Fibroblast of mammary gland (primary cell): ENCODE results near the gene DYNLL1.

Experiments used
- DNase-seq: peaks from one replicate; pipeline ENCODE4 v3.0.0-alpha.2; 2010; ENCODE audit warnings: low read depth
- H3K4me3 ChIP-seq: 2 replicates; pipeline ENCODE4 v1.5.1; 2011; ENCODE audit warnings: low read depth, mild to moderate bottlenecking, low read length, moderate library complexity; ENCODE audit not compliant: control insufficient read depth
- TF ChIP-seq, protein P1 (sequence below): conservative IDR thresholded peaks from 2 replicates; pipeline ENCODE4 v1.5.1; 2011; ENCODE audit warnings: low read depth, low read length, inconsistent platforms; ENCODE audit not compliant: control insufficient read depth, insufficient read depth

DYNLL1 gene

DNA sequence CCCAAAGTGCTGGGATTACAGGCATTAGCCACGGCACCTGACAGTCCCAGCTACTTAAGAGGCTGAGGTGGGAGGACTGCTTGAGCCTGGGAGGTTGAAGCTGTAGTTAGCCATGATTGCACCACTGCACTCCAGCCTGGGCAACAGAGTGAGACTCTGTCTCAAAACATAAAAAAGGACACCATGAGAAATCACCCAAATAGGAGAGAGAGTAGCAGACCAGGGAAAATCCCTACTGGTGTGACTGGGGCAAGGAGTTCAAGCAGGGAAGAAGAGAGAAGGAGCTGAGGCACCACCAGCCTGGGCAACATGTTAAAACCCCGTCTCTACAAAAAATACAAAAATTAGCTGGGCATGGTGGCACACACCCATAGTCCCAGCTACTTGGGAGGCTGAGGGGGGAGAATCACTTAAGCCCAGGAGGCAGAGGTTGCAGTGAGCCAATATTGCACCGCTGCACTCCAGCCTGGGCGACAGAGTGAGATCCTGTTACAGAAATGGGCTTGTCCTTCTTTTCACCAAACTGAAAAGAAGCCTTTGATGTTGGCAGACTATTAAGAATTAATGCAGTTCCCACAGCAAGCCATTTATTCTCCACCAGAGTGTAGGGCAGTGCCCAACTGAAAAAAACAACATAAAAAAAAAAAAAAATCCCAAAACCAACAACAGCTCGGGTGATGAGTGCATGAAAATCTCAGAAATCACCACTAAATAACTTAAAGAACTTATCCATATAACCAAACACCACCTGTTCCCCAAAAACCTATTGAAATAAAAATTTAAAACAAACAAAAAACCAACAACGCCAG is 21.9 kb upstream of the DYNLL1 start:
- H3K4me3 ChIP-seq, result no peak overlapping the region
- no peak for DNase-seq
- TF ChIP-seq, protein P1, sequence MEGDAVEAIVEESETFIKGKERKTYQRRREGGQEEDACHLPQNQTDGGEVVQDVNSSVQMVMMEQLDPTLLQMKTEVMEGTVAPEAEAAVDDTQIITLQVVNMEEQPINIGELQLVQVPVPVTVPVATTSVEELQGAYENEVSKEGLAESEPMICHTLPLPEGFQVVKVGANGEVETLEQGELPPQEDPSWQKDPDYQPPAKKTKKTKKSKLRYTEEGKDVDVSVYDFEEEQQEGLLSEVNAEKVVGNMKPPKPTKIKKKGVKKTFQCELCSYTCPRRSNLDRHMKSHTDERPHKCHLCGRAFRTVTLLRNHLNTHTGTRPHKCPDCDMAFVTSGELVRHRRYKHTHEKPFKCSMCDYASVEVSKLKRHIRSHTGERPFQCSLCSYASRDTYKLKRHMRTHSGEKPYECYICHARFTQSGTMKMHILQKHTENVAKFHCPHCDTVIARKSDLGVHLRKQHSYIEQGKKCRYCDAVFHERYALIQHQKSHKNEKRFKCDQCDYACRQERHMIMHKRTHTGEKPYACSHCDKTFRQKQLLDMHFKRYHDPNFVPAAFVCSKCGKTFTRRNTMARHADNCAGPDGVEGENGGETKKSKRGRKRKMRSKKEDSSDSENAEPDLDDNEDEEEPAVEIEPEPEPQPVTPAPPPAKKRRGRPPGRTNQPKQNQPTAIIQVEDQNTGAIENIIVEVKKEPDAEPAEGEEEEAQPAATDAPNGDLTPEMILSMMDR, result no peak

DNA sequence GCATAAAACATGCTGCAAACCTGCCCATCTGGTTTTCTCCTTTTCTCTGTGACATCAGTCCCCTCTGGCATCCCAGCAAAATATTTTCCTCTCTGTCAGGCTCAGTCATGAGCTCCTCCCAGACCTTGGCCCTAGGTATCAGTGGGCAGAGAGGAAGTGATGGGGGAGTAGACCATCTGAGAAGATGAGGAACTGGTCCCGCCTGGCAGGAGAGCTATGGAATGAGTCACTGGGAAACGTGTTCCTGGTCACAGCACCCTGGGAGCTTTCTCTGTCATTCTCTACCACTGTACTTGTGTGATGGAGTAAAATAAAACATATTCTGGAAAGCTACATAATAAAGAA is 21.3 kb upstream of the DYNLL1 start:
- no peak overlapping the region for H3K4me3 ChIP-seq
- TF ChIP-seq, protein P1, result no peak
- DNase-seq, result peak; percentile 71

DNA sequence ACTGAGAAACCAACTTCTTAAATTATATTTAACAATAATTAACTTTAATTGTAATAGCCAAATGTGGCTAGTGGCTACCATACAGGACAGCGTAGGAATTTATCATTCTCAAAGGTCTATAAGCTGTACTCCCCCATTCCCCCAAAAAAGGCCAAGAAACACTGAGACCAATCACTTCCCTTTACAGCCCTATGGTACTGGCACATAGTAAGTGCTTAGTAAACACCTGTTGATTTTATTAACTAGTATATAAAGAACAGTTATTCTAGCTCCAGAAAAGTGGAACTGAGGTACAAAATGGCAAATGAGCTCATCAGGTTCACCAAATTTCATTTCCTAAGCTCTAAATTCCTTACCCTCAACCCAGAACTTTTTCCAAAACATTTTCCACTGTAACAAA is 20.3 kb upstream of the DYNLL1 start:
- H3K4me3 ChIP-seq, result no peak overlapping the region
- DNase-seq, result no peak
- TF ChIP-seq, protein P1, result no peak

DNA sequence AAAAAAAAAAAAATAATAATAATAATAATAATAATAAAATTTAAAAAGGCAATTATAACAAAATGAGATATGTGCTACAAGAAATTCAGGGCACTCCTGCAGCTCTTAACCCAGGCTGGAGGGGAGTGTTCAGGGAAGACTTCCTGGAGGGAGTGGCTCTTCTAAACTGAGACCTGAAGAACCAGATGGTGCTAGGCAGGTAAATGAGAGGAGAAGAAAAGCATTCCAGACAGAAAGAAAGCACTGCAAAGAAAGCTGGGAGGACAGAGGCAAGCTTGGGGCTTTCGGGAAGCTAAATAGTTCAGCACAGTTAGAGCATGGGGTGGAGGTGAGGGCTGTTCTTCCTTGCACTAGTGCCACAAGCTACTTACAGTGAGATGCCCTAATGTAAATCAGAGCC is 16.5 kb upstream of the DYNLL1 start:
- DNase-seq, result no peak
- H3K4me3 ChIP-seq, result no peak overlapping the region

DNA sequence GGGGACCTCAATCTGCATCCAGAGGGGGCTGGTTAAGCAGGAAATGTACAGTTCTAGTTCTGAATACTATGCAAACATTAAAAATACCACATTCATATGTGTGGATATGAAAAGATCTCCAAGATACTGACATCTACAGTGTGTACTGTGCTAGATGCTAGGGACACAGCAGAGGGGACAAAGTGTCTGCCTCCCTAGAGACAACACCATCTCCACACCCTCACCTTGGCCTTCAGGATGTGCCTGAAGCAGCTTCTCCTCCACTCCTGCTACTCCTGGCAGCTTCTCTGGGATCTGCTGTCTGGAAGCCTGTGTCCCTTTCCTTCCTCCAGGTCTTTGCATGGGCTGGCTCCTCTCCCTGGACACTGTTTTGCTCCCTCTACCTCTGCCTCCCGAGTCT is 15.7 kb upstream of the DYNLL1 start:
- TF ChIP-seq, protein P1, result no peak
- DNase-seq, result no peak
- H3K4me3 ChIP-seq, result no peak overlapping the region

More for the DNA sequence above, 16.5 kb upstream of the DYNLL1 start:
- TF ChIP-seq, protein P1, result no peak

DNA sequence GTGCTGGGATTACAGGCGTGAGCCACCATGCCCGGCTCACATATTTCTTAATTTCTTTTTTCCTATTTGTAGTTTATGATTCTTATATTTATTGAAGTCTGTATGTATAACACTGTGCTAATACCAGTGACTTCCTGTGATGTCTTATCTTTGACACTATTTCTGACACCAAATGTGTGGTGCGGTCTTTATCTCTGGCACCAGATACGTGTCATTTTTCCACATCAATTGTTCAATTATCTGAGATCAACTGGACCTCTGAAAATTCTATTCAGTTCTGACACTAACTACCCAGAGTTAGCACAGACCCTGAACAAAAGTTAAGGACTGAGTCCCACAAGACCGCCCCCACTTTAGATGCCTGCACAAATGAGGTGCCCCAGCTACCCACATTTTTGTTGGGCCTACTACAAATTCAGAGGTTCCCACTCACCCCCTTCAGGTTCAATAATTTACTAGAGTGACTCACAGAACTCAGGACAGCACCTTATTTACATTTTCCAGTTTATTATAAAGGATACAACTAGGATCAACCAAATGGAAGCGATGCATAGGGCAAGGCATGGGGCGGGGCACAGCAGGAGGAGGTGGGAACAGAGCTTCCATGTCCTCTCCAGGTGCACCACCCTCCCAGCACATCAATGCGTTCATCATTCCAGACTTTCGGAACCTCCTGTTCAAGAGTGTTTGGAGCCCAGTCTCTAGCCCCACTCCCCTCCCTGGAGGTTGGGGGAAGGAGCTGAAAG is 14.7 kb upstream of the DYNLL1 start:
- no peak for DNase-seq
- no peak overlapping the region for H3K4me3 ChIP-seq
- TF ChIP-seq, protein P1, result no peak
